Gastroesophageal sphincter (tissue), 3 donors: ENCODE measurements around the gene ISM1.

Experiments used
- EP300 ChIP-seq: sonication (generic); formaldehyde crosslinking; IDR thresholded peaks from one replicate; pipeline ENCODE4 v1.6.1; 2017; ENCODE audit warnings: antibody characterized with exemption, mild to moderate bottlenecking
- POLR2AphosphoS5 ChIP-seq: sonication (generic); formaldehyde crosslinking; IDR thresholded peaks from one replicate; pipeline ENCODE4 v1.6.1; 2017; ENCODE audit warnings: antibody characterized with exemption
- TF ChIP-seq, protein P1 (sequence below), 4 experiments: fragments of 200-600 bp in 2 of 4; fragments of 450-650 bp in 2 of 4; sonication (generic) in 1 of 4; IDR thresholded peaks; one replicate each; pipeline ENCODE4 v1.5.1; 2017 to 2019; ENCODE audit warnings: antibody characterized with exemption in 4 of 4, mild to moderate bottlenecking in 2 of 4, moderate library complexity in 2 of 4

DNA sequence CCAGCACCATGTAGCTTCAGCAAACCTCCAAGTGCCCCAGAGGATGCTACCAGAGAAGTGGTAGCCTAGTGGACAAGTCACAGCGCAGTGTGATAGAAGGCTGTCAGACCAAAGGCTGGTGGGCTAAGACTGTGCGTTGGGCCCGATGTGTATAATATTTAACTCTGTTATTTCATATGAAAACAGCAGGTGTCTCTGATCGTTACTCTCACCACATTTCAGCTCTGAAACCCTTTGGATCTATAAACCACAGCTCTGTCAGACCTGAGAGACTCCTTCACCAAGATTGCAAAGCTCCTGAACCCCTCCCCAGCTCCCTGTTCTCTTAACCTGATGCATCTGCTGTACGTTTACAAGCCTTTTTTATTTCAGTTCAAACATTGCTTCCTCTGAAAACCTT is 43.8 kb downstream of the ISM1 start:
- TF ChIP-seq, protein P1, sequence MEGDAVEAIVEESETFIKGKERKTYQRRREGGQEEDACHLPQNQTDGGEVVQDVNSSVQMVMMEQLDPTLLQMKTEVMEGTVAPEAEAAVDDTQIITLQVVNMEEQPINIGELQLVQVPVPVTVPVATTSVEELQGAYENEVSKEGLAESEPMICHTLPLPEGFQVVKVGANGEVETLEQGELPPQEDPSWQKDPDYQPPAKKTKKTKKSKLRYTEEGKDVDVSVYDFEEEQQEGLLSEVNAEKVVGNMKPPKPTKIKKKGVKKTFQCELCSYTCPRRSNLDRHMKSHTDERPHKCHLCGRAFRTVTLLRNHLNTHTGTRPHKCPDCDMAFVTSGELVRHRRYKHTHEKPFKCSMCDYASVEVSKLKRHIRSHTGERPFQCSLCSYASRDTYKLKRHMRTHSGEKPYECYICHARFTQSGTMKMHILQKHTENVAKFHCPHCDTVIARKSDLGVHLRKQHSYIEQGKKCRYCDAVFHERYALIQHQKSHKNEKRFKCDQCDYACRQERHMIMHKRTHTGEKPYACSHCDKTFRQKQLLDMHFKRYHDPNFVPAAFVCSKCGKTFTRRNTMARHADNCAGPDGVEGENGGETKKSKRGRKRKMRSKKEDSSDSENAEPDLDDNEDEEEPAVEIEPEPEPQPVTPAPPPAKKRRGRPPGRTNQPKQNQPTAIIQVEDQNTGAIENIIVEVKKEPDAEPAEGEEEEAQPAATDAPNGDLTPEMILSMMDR (IDR thresholded peaks at IDR 0.05) = no peak
- no peak for TF ChIP-seq POLR2AphosphoS5
- no peak for TF ChIP-seq EP300
